Measurements from ENCODE around the gene IL17B.
"Not testable (repeated sequence)": the region's sequence is repeated elsewhere in the genome, so short reads cannot be mapped to it uniquely, and the experiment has no call there.

The IL17B gene

DNA sequence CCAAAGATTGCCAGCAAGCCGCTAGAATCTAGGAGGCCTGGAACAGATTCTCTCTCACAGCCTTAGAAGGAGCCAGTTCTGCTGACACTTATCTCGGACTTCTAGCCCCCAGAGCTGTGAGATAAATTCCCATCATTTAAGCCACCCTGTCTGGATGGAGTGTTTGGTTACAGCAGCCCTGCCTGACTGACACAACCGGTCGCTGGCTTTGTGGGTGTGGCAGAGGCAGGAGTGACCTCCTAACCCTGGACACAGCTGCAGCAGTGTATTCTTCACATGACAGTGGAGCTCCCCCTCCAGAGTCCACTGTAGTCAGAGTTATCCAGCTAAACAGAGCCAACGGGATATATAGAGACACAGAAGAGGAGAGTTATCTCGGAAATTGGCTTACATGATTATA is 21.2 kb upstream of the IL17B start:
- DNase-seq (ENCODE audit: low read depth): no peak

DNA sequence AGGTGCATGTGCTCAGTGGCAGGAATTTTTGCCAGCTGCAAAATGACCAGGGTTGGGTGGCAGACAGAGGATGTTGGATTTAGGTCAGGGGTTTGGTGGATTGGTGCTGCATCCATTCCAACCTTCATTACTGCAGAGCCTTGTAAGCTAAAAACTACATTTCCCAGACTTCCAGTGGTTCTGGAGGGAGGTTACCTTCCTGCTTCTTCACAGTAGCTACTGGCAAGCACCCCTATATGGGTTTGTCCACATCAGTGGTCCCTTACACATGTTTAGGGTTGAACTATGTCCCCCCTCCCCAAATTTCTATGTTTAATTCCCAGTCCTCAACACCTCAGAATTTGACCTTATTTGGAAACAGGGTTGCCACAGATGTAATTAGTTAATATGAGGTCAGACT is 20.7 kb upstream of the IL17B start:
- DNase-seq (ENCODE audit: low read depth): no peak

DNA sequence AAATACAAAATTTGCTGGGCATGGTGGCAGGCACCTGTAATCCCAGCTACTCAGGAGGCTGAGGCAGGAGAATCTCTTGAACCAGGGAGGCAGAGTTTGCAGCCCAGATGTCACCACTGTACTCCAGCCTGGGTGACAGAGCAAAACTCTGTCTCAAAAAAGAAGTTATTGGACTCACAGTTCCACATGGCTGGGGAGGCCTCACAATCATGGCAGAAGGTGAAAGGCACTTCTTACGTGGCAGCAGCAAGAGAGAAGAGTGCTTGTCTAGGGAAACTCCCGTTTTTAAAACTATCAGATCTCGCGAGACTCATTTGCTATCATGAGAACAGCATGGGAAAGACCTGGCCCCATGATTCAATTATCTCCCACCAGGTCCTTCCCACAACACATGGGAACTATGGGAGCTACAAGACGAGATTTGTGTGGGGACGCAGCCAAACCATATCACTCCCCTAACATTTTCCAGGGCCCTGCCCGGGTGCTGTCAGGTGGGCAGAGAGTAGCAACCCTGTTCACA is 19.7 kb upstream of the IL17B start:
- not testable (repeated sequence) for DNase-seq (ENCODE audit: low read depth)

DNA sequence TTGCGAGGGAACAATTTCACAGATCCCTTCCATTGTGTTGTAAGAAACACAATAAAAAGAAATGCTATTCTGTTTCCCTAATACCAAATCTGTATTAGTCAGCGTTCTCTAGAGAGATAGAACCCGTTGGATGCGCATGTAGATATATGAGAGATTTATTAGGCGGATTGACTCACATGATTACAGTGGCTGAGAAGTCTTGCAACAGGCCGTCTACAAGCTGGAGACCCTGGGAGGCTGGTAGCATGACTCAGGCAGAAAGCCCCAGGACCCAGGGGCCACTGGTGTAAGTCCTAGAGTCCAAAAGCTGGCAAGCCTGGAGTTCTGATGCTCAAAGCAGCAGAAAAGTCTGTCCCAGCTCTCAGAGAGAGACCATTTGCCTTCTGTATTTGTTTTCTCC is 18.4 kb upstream of the IL17B start:
- peak; percentile 98 for DNase-seq (ENCODE audit: low read depth)

DNA sequence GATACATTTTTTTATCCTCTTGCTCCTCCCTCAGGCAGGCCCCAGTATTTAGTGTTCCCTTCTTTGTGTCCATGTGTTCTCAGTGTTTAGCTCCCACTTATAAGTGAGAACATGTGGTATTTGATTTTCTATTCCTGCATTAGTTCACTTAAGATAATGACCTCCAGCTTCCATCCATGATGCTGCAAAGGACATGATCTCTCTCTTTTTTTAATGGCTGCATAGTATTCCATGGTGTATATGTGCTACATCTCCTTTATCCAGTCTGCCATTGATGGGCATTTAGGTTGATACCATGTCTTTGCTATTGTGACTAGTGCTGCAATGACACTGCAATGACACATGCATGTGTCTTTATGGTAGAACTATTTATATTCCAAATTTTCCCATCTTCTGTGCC is 15.9 kb upstream of the IL17B start:
- not testable (repeated sequence) for DNase-seq (ENCODE audit: low read depth)

DNA sequence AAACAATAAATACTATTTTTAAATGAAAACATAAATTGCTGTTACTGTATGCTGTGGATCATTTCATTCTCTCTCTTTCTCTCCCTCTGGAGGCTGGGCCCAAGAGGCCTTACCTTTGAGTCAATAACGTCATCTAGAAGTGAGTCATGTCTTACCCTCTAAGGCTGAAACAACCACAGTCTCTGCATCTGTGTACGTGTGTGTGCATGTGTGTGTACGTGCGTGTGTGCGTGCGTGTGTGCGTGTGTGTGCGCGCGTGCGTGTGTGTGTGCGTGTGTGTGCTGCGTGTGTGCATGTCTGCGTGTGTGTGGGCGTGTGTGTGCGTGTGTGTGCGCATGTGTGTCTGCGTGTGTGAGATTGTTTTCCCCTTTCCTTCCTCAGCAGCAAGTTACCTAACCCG is 13.6 kb upstream of the IL17B start:
- DNase-seq (ENCODE audit: low read depth): peak; percentile 82

DNA sequence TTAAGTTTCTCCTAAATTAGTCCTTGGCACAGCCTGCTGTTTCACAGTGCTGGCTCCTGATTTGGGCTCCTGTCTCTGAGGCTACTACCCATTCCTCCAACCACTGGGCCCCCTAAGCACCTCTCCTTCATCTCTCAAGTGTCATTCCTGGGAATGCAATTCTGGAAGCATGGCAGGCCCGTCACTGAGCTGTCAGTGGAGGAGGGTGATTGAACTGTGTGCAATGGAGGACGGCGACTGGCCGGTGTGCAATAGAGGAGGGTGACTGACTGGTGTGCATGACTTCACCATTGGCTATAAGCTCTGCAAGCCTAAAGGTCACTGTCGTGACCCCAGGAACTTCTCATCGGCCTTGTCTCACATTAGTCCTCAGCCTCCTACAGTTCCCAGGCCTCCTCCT is 12.4 kb upstream of the IL17B start:
- DNase-seq (ENCODE audit: low read depth): no peak

DNA sequence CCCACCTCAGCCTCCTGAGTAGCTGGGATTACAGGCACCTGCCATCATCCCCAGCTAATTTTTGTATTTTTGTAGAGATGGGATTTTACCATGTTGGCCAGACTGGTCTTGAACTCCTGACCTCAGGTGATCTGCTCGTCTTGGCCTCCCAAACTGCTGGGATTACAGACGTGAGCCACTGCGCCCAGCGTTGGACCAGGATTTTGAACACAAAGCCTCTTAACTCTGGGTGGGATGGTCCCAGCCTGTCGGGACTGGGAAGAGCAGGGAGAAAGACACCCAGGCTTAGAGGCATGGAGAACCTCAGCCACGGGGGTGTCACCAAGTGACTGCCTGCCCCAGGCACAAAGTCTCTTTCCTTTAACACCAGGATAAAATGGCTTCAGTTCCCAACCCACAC is 12.0 kb upstream of the IL17B start:
- not testable (repeated sequence) for DNase-seq (ENCODE audit: low read depth)

DNA sequence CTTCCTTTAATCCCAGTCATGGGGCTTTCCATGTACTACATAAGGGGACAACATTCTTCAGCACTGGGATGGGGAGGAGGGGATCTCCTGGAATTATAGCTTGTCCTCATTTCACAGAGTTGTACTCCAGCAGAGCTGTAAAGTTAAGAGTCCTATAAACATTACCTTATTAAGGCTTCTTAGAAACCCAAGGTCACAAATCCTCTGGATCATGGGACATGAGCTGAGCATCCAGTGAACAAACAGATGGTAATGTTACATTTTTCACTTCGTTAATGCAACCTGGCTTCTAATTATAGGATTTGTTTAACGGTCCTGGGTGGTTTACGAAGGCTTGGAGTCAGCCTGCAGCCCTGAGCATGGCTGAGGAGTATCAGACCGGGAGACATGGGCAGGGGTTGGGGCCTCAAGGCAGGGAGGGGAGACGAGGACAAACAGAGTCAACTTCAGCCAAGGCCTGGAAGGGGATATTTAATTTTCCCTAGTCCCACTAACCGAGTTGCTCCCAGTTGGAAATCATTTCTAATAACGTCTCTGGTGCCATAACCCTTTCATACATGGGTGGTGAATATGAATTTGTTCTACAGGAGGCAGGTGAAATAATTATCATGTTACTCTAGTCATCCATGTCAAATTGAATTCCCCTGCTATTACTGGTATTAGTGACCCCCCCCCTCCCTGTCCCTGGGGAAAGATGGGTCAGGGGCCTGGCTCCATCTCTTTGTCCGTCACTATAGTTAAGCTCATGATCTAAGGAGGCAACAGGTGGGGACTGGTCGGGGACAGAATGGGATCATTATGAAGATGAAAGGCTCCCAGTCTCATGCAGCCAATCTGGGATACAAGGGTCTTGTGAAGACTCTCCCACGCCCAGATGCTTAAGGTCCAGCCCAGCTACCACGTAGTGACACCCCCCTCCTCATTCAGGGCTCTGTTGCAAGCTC is 10.7 kb upstream of the IL17B start:
- DNase-seq (ENCODE audit: low read depth): no peak

DNA sequence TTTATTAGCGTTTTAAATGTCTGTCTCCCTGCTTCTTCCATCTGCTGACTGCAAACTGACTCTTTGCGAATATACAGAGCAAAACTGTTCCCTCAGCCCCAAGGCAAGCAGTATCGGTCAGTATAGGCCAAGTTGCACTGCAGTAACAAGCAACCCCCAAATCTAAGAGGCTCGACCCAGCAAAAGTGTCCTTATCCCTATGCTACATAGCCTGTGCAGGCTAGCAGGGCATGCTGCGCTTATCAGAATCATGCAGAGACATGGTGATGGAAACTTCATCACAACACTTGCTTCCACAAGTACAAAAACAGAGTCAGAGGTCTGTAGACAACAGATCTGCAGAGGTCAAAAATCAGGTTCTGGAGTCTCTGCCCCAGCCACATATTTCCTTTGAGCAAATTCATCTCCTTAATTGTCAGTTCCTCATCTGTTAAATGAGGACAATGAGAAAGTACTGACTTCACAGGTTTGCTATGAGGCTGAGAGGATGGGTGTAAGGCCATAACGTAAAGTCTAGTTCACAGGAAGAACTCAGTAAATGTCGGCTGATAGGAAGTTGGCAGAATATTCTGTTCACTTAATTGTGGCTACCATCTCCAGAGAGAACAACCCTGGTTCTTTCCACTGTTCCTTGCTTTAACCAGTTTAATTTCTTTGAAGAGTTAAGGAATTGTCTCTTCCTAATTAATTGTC is 9.6 kb upstream of the IL17B start:
- no peak for DNase-seq (ENCODE audit: low read depth)

DNA sequence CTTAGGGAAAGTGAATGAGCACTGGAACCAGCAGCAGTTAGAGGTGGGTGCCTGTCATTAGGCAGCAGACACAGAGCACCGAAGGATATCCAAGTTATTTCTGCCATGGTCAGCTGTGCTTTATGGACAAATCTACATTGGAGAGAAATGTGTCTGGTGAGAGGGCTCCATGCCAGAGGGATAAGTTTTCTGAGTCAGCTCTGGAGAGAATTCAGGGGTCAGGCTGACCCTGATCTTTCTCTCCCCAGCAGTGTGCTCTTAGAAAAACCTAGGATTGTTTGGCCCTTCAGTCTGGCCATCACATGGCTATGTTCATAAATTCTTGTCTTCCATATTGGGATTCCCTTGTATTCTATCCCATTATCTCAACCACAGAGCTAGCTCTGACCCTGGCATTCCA is 8.9 kb upstream of the IL17B start:
- DNase-seq (ENCODE audit: low read depth): peak; percentile 86

DNA sequence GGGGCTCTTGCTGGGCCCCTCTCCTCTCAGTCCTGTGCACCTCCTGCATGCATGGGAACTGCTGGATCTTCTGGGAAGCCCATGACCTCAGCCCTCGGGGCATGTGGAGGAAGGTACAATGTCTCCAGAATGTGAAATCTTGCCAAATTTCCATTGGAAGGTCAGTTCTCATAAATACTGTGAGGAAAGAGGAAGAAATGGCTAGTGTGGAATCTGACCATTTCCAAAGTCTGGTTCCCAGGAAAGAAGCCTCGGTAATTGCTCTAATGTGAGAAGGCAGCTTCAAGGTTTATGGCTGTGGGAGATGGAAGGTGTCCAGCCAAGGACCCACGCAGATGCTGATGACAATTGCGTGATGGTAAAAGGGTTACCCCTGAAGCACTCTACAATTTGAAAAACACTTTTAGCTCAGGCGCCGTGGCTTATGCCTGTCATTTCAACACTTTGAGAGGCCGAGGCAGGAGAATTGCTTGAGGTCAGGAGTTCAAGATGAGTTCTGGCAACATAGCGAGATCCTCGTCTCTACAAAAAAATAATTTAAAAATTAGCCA is 8.1 kb upstream of the IL17B start:
- DNase-seq (ENCODE audit: low read depth): peak; percentile 38

DNA sequence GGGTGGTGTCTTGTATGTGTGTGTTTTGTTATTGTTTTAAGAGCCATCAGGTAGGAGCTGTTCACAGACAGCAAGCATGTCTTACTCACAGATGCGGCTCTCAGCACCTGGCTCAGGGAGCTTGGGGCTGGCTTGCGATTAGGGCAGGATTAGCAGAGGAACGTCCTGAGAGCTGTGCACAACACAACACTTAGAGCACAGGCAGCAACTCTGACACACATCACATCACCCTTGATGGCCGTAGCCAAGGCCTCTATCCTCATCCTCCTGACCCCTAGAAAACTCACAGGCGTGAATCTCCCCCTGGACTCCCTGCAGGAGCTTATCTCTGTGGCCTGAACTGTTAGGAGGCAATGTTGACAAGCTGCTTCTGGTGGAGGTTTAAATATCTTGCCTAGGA is 7.1 kb upstream of the IL17B start:
- DNase-seq (ENCODE audit: low read depth): peak; percentile 17

DNA sequence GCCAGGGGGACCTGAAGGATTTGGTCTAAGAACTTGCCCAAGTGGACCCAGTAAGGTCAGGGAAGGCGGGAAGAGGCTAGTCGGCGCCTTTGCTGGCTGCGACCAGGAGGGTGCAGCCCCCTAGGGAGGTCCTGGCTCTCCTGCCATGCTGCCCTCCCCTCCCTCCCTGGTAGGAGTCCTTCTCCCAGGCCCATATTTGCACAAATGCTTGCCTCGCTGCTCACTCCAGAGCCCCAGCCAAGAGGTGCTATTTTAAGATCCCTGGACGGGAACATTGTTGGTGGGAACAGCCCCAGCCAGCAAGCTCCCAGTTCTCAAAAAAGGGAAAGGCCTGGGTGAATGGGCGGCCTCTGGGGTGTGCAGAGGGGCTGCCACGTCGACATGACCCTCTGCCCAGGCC is 4.3 kb upstream of the IL17B start:
- DNase-seq (ENCODE audit: low read depth): no peak

DNA sequence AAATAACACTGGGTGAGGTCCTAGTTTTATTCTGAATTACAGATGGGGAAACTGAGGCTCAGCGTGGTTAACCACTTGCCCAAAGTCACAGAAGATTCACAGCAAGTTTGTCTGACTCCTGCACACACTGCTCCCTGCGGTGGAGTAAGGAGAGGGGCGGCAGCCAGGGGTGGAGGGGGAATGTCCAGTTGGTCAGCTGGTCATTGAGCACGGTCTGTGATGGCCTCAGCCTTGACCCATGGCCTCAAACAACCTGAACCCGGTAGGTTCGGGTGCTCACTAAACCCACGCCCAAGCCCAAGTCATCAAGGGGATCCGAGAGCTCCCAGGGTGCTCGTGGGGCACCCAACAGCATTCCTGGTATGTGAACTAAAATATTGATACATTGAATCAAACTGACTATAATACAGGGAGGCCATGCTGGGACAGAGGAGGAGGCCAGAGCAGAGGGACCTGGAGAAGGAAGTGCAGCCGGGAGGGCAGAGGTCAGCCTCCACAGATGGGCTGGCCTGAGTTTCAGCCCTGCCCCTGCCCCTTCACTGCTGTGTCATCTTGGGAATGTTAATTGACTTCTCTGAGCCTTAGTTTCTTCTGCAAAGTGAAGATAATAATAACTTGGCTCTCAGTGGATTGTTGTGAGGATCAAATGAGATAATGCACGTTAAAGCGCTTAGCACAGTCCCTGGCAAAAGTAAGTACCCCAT is 3.6 kb upstream of the IL17B start:
- no peak for DNase-seq (ENCODE audit: low read depth)

DNA sequence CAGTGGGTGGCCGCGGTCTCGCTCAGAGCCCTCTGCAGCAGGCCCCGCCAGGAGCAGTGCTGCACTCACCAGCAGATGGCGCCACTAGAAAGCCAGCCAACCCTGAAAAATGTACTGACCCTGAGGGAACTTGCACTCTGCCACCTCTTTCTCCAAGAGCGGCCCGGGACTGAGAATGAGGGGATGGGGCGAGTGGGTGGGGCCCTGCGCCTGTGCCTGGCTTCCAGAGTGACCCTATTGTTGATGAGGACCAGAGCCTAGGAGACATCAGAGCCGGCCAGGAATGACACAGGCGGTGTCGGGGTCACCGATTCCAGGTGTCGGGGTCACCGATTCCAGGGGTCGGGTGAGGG is 2.9 kb upstream of the IL17B start:
- peak; percentile 59 for DNase-seq (ENCODE audit: low read depth)

DNA sequence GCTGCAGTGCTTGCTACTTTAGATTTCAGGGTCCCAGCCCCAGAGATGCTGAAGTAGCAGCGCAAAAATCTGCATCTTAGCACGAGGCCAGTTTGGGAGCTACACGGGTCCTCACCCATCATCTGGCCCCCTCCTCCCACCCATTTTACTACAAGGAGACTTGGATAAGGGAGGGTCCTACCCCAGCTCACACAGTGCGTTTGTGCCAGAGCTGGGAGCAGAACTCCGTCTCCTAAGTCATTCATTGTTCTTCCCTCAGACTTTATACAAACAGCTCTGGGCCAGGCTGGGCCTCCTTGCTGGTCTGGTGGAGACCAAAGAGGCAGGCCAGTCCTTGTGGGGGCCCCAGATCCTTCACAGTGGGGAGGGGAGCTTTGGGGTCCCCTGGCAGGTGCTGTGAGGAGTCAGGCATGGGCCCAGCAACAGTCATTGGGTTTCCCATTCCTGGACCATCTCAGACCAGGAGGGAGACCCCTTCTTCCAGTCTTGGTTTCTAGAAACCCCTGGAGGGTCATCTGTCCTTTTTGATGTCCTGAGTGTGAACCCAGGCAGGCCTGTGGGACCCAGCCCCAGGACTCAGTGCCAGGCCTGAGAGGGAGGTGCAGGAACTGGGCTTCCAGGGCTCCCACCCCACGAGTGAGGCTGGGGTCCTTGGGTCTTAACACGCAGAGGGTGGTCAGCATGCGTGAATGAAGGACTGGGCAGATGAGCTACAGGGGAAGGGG is 2.3 kb upstream of the IL17B start:
- no peak for DNase-seq (ENCODE audit: low read depth)

DNA sequence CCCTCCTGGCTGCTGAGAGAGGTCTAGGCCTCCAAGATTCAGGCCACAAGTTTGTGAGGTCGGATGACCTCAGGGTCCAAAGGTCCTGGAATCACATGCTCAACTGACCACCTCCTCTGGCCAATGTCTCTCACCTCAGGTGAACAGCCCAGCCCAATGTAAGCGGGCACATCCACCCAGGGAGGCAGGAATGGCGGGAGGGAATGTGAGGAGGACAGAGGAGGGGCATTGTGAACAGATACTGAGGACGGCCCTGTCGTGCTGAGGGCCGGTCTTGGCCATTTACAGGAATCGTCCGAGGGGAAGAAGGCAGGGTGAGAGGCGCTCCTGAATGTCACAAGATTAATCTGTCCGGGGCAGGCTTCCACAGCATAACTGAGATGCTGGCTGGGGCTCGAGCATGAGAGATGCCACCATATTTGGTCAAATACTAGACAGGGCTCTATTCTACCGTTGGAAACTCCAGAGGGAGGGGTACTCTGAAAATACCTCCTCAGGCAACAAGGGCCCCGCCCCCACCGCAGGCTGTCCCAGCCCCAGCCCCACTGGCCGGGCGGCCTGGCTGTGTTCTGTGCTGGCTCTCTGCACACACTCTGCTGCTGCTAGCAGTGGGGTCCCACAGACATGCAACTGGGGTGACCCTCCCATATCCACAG is 1.5 kb upstream of the IL17B start:
- no peak for DNase-seq (ENCODE audit: low read depth)

DNA sequence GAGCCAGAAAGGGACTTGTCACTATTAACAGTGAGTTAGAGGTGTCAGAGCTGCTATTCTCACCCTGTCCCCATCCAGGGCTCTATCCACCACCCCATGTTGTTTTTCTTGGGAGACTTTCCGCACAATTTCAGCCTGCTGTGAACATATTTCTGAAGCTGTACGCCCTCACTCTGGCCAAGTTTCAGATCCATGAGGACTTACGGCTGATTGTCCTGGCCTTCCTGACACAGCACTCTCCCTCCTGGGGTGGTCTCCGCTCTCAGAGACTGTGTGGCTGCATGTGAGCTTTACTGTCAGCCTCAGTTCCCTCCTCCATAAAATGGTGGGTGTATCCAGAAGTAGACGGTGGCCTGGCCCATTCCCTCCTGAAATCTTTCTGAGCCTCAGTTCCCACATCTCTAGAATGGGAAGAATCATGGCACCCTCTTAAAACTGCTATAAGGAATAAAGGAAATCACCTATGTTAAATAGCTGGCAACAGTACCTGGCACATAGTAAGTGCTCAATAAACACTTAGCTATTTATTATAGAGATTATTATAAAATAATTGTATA is 804 bp upstream of the IL17B start:
- no peak for DNase-seq (ENCODE audit: low read depth)

DNA sequence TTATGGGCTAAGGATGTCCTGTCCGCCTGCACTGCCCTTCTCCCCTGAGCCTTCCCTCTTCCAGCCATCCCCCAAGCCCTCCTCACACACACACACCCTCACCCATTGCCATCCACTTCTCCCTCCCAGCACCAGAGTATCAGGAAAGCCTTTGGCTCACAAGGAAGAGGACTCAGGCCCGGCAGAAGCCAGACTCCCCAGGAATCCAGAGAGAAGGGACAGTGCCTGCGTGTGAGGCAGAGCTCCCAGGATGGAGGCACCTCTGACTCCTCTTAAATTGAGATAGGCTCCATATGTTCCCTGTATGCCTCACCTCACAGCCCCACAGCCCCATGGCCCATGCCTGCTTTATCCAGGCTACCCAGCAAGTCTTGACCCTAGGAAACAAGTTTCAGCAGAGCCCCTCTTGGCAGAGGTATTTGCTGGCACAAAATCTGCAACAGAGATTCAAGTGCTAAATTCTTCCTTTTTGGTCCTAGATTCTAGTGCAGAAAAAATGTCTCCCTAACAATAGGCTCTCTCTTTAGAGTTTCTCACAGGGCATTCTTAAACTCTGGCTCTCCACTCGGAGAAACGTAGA is 761 bp downstream of the IL17B start:
- no peak for DNase-seq (ENCODE audit: low read depth)

Measured in iris pigment epithelial cell (primary cell).